Measurements from ENCODE around the gene TSSK1B.
"Not testable (repeated sequence)": the region's sequence is repeated elsewhere in the genome, so short reads cannot be mapped to it uniquely, and the experiment has no call there.

TSSK1B gene, protein sequence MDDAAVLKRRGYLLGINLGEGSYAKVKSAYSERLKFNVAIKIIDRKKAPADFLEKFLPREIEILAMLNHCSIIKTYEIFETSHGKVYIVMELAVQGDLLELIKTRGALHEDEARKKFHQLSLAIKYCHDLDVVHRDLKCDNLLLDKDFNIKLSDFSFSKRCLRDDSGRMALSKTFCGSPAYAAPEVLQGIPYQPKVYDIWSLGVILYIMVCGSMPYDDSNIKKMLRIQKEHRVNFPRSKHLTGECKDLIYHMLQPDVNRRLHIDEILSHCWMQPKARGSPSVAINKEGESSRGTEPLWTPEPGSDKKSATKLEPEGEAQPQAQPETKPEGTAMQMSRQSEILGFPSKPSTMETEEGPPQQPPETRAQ

GRCh38 chr5:113434889-113435288 lies at the start of gene TSSK1B:
Gene TSSK1B, minus strand, starts transcription at chr5:113434989. Its CDS starts 150 bp downstream, at chr5:113434839.
- no peak for DNase-seq (ENCODE audit: low read depth in 2 of 2)

DNA sequence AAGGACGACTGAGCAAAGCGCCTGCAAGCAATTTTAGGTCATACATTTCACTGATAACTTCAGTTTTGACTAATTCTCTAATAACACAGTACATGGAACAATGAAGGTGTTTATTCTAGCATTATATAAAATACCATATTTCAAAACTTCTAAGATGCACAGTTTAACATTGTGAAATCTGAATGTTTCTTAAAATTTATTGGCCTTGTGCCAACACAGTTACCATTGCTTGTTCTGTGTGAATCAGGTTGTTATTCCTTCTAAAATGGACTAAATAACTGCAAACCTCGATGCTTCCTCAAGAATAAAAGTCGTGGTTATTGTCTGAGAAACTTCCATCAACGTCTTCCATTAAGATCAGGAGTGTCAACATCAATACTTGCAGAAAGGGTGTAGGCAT lies 45.5 kb upstream of the TSSK1B start:
- no peak for DNase-seq (ENCODE audit: low read depth in 2 of 2)

DNA sequence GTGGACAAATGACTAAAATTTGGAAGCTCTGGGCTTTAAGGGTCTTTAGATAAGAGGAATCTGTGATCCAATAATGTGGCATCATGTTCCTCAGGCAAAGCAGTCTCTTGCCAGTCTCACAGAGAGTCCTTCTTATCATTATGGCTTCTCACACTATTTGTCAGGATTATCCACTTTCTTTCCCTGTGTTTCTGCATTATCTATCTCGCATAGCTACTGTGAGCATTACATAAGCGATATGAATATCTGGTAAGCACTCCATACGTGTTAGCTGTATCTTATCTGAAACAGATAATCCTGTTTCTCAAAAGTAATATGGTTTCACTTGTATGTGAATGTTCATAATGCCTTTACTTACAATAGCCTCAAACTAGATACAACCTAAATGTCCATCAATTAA lies 43.9 kb upstream of the TSSK1B start:
- DNase-seq (ENCODE audit: low read depth in 2 of 2): no peak

GRCh38 chr5:113474100-113474728 lies 39.4 kb upstream of the TSSK1B start:
- DNase-seq (ENCODE audit: low read depth in 2 of 2): no peak

DNA sequence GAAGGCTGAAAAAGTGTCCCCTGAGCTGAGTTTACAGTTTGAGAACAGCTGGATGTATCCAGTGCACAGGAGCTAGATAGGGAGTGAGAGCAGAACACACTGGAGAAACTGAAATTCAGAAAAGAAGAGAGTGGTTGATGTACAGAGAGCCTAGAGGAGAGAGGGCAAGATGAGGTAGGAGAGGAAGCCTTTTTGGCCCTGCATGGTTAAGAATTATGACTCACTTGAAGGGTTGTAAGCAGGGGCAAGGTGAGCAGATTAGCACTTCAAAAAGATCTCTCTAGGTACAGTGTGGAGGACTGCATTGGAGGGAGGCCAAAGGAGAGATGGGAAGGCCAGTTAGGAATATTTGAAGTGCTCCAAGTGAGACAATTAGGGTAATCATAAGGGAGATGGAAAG lies 28.2 kb upstream of the TSSK1B start:
- DNase-seq (ENCODE audit: low read depth in 2 of 2): no peak

GRCh38 chr5:113457106-113457505 lies 22.3 kb upstream of the TSSK1B start:
- DNase-seq (ENCODE audit: low read depth in 2 of 2): not testable (repeated sequence)

- no peak for DNase-seq (ENCODE audit: low read depth in 2 of 2)
Measured at GRCh38 chr5:113452941-113453340, 18.2 kb upstream of the TSSK1B start.

DNA sequence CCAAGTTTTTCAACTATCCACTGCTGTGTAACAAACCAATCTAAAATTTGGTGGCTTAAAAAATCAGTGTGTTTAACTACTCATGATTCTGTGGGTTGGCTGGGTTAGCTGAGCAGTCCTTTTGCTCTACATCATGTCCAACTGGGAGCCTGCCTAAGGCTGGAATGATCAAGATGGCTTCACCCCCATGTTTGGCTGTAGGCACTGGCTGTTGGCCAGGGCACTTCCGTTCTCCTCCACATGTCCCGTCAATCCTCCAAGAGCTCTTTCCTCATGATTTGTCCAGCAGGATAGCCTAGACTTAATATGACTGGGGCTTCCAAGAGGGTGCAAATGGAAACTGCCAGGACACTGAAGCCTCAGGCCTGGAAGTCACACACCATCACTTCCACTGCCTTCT lies 17.0 kb upstream of the TSSK1B start:
- DNase-seq (ENCODE audit: low read depth in 2 of 2): no peak

- no peak for DNase-seq (ENCODE audit: low read depth in 2 of 2)
Measured at GRCh38 chr5:113450929-113451328, 16.1 kb upstream of the TSSK1B start.

GRCh38 chr5:113450462-113450861 lies 15.7 kb upstream of the TSSK1B start:
- no peak for DNase-seq (ENCODE audit: low read depth in 2 of 2)

DNA sequence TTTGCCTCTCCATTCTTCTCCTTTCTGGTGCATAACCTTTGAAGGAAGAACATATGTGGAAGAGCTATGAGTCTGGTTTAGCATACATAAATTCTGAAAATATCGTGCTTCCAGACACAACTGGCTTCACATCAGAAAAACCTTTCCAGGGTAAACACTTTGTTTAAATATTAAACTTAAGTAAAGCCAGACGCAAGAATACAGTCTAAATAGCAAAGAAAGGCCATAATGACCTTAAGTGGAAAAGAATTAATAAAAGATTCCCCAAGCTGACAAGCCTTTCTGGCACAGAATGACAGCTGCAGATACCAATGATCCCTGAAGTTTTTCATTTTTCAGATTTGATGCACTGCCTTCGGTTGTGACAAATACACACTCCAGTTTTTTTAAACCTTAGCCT lies 13.5 kb upstream of the TSSK1B start:
- DNase-seq (ENCODE audit: low read depth in 2 of 2): no peak

GRCh38 chr5:113447498-113448050 lies 12.8 kb upstream of the TSSK1B start:
- no peak for DNase-seq (ENCODE audit: low read depth in 2 of 2)

- DNase-seq (ENCODE audit: low read depth in 2 of 2): no peak
Measured at GRCh38 chr5:113446358-113446927, 11.7 kb upstream of the TSSK1B start.

GRCh38 chr5:113437111-113437510 lies 2.3 kb upstream of the TSSK1B start:
- no peak for DNase-seq (ENCODE audit: low read depth in 2 of 2)

- DNase-seq (ENCODE audit: low read depth in 2 of 2): no peak
Measured at GRCh38 chr5:113435575-113435974, 786 bp upstream of the TSSK1B start.

GRCh38 chr5:113433862-113434612 lies 752 bp downstream of the TSSK1B start:
- no peak for DNase-seq (ENCODE audit: low read depth in 2 of 2)

- DNase-seq (ENCODE audit: low read depth in 2 of 2): no peak
Measured at GRCh38 chr5:113433071-113433470, 1.7 kb downstream of the TSSK1B start.

GRCh38 chr5:113427871-113428574 lies 6.8 kb downstream of the TSSK1B start:
- DNase-seq (ENCODE audit: low read depth in 2 of 2): no peak

- no peak for DNase-seq (ENCODE audit: low read depth in 2 of 2)
Measured at GRCh38 chr5:113425909-113426308, 8.9 kb downstream of the TSSK1B start.

DNA sequence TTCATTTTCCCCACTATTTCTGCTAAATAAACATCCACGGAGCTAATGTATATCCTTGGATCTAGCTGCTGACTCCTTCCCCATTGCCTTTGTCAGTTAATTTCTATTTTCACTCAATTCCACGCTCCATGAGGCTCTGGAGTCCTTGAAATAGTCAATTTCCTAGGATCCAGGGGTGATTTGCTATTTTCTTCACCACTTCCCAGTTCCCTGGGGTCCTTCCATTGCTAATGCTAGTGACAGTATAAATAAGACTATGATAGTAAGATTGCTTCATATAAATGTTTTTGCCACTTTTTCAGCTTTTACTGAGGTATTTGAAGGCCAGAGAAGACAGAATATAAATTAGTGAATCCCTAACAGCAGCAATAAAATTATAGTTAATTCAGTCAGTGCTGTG lies 13.1 kb downstream of the TSSK1B start:
- DNase-seq (ENCODE audit: low read depth in 2 of 2): no peak

GRCh38 chr5:113405530-113405929 lies 29.3 kb downstream of the TSSK1B start:
- DNase-seq (ENCODE audit: low read depth in 2 of 2): no peak
